Stimulated activated CD8-positive, alpha-beta memory T cell treated with anti-CD3 and anti-CD28 coated beads, Interleukin-4, amount 100 ng/mL, for 24 hours (primary cell): ENCODE data around the gene DIPK1B.

Experiments used
- DNase-seq: peaks from one replicate; pipeline ENCODE4 v3.0.0-alpha.2; 2020; ENCODE audit warnings: low read depth

DIPK1B gene

GRCh38 chr9:136739509-136739908, 27.1 kb downstream of the DIPK1B start:
- no peak for DNase-seq

DNA sequence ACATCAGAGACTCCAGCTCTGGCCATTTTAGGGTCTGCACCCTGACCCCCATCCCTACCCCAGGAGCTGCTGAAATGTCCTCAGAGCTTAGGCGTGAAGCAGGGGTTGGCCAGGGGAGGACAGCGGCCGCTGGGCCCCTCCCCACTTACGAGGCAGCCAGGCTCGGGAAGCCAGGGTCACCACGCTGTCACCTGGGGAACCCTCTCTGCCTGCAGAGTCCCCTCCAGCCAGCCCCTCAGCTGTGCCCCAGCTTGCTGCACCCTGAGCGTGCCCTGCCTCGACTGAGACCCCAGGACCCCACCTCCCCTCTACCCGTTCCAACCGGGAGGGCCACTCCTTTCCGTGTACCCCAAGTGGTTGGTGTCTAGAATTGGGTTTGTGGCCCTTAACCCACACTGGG, 27.7 kb downstream of the DIPK1B start:
- DNase-seq = no peak

- DNase-seq = no peak
Measured at GRCh38 chr9:136740491-136740890, 28.1 kb downstream of the DIPK1B start.

GRCh38 chr9:136740971-136741882, 28.9 kb downstream of the DIPK1B start:
- no peak for DNase-seq

GRCh38 chr9:136741883-136742571, 29.7 kb downstream of the DIPK1B start:
- no peak for DNase-seq

DNA sequence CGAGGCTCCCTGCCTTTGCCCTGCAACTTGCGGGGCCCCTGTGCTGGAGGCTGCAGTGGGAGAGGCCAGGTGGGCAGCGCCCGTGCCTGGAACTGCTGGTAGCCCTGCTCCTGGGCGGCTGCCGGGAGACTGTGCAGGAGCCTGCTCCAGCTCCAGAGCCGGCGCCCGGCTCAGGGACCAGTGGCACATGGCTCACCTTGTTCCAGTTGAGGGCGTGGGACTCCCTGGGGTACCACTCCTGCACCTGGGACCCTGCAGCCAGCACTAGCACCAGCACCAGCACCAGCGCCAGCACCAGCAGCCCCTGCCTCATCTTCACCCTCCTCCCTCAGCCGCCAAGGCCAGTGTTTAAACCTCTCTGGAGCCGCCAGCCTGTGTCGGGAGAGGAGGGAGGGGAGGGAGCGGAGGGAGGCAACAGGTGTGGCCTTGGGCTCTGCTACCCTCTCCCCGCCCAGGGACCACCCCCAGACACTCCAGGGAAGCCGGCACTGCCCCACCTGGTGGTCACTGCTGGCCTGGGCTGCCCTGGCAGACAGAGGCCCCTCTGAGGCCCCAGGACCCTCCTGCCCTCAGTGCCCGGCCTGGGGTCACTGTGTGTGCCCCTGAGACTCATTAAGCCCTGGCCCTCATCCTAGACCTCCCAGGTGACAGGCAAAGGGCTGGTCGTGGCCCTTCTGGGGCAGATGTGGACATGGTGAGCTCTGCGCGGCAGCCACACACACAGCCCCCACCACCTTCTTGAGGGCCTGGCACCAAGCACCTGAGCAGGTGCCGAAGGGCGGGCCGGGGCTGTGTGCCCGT, 30.4 kb downstream of the DIPK1B start, which contains the start of gene LCN10:
TSS of gene LCN10 (minus strand) at position 350 of the 801 bp plus-strand sequence. CDS start at position 313, 37 bp downstream.
- no peak for DNase-seq

DNA sequence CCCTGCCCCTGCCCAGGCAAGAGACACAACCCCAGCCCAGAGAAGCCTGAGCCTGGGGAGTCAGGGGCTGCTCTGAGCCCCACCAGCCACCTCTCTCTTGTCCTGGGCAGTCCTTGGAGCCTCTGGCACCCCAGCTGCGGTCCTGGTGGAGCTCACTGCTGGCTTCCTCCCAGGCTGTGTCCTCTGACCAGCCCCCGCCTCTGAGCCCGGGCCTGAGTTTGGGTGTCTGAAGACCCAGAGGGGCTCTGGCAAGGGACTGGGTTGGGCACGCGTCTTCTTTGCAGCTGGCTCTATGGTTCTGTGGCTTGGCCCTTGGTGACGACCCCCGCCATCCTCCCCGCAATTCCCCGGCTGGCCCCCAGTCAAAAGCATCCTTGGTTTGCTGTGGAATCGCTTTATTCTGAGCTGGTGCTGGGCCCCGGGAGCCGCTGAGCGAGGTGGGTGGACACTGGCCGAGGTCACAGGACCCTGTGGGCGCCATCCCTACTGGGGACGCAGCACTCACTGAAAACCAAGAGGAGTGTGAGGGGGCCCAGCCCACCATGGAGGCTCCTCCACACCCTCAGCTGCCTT, 31.4 kb downstream of the DIPK1B start:
- no peak for DNase-seq

DNA sequence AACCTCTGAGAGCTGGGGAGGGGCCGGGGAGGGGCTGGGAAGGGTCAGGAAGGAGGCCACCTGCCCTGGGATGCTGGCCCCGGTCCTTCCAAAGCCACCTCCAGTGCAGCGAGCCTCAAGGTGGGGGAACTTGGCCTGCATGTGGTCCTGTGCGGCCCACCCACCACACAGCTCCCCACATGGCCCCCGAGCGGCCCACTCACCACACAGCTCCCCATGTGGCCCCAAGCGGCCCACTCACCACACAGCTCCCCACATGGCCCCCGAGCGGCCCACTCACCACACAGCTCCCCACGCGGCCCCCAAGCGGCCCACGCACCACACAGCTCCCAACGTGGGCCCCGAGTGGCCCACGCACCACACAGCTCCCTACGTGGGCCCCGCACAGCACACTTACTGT, 32.4 kb downstream of the DIPK1B start:
- no peak for DNase-seq

- no peak for DNase-seq
Measured at GRCh38 chr9:136745389-136746154, 33.2 kb downstream of the DIPK1B start.

DNA sequence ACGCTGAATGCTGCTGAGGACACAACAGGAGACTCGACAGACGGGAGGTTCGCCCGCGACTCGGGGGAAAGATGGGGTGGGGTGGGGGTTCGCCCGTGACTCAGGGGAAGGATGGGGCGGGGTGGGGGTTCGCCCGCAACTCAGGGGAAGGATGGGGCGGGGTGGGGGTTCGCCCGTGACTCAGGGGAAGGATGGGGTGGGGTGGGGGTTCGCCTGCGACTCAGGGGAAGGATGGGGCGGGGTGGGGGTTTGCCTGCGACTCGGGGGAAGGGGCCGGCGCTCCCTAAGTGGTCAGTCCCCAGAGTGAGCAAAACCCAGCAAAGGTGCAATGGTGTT, 33.8 kb downstream of the DIPK1B start:
- DNase-seq = no peak

GRCh38 chr9:136746621-136747020, 34.2 kb downstream of the DIPK1B start:
- DNase-seq = no peak

- DNase-seq = no peak
Measured at GRCh38 chr9:136747161-136748060, 35.0 kb downstream of the DIPK1B start.

DNA sequence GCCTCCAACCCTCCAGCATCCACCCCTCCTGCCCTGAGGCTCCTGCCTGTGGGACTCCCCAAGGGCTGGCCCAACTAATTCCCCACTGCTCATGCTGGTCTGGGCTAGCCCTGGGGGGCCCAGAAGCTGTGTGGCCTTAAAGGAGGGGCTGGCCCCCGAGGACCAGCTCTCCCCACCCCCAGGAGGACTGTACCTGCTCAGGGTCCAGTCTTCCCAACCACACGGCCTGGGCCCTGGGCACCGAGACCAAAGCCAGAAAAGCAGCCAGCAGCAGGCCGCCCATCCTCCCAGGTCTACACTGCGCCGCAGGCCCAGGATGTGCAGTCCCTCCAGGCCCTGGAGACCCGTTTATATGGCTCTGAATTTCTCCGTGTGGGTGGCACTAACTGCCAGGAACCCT, 35.8 kb downstream of the DIPK1B start, which contains the start of gene LCN6:
TSS of gene LCN6 (minus strand) at position 325 of the 400 bp plus-strand sequence. CDS start at position 283, 42 bp downstream.
- DNase-seq = no peak

- no peak for DNase-seq
Measured at GRCh38 chr9:136748666-136749611, 36.6 kb downstream of the DIPK1B start.

GRCh38 chr9:136750526-136750925, 38.2 kb downstream of the DIPK1B start:
- no peak for DNase-seq

DNA sequence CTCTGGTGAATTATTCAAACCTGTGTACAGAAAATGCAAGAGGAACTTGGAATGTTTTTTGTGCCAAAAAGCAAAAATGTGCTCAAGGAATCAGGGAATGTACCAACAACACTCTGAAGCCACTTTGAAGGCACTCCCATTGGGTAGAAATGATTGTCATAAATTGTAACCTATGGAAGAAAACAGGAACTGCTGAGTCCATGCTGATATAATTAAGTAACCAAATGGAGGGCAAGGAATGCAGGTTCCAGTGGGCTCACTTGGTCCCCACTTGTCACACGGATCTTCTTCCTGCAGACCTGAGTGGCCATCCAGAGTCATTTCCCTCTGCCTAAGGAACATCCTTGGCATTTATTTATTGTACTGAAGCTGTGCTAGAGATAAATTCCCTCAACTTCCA, 38.9 kb downstream of the DIPK1B start:
- no peak for DNase-seq

- no peak for DNase-seq
Measured at GRCh38 chr9:136751814-136752213, 39.4 kb downstream of the DIPK1B start.

DNA sequence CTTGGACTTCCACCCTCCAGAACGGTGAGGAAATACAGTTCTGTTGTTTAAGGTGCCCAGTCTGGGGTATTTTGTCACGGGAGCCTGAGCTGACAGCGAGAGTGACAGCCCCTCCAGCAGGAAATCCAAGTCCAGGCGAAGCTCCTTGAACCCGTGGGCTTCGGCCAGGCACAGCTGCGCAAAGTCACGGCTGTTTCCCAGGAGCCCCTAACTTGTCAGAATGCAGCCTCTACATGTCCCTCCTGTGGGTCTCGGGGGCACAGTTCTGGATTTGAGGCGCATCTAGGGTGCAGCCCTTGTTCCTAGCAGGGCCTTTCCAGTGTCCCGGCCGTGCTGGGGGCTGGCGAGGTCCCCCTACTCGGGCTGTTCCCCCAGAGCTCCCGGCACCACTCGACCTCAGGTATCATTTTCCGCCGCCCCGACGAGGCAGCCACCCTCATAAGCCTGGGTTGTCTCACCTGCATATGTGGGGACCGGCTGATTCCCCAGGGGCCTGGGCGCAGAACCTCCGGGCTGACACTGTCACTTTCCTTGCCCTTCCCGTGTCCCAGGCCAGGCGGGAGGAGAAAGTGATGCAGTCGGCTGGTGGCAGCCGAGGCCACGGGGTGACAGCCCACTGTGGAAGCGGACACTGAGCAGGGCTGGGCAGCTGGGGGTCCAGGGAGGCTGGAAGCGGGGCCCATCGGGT, 41.1 kb downstream of the DIPK1B start:
- DNase-seq = no peak
